Activated T-helper 1 cell treated with anti-CD3 and anti-CD28 coated beads, Interleukin-2, amount 50 U/mL, for 16 hours (primary cell): Measurements from ENCODE around the gene ARID3C.

Experiments
- DNase-seq, 2 donors: peaks; one replicate each; pipeline ENCODE4 v3.0.0-alpha.2; 2020; ENCODE audit warnings: low read depth in 1 of 2, low spot score in 1 of 2

Gene ARID3C

GRCh38 chr9:34628656-34629490 lies at the start of gene ARID3C:
TSS of gene ARID3C (minus strand) at chr9:34629066. CDS start at chr9:34628014, 1,052 bp downstream.
- DNase-seq = no peak

GRCh38 chr9:34675869-34676268 lies 47.0 kb upstream of the ARID3C start:
- DNase-seq = no peak

GRCh38 chr9:34675048-34675714 lies 46.3 kb upstream of the ARID3C start:
- DNase-seq = peak in 1 of 2 donors; percentile 29

- no peak for DNase-seq
Observed at GRCh38 chr9:34674440-34674839, 45.6 kb upstream of the ARID3C start.

GRCh38 chr9:34671307-34671706 lies 42.4 kb upstream of the ARID3C start:
- DNase-seq = no peak

GRCh38 chr9:34669809-34670562 lies 41.1 kb upstream of the ARID3C start:
- DNase-seq = no peak

GRCh38 chr9:34665381-34666250 lies 36.8 kb upstream of the ARID3C start:
- peak; percentile 68 to 75 for DNase-seq

GRCh38 chr9:34665067-34665380 lies 36.2 kb upstream of the ARID3C start:
- no peak for DNase-seq

GRCh38 chr9:34664281-34665066 lies 35.6 kb upstream of the ARID3C start:
- DNase-seq = peak in 1 of 2 donors; percentile 16

GRCh38 chr9:34663303-34663605 lies 34.4 kb upstream of the ARID3C start:
- DNase-seq = no peak

- DNase-seq = no peak
Observed at GRCh38 chr9:34662526-34663302, 33.8 kb upstream of the ARID3C start, which contains the start of gene CCL27. TSS of gene CCL27 (minus strand) at chr9:34662657. CDS start at chr9:34662633, 24 bp downstream.

GRCh38 chr9:34659592-34660253 lies 30.9 kb upstream of the ARID3C start:
- DNase-seq = no peak

- DNase-seq = no peak
Observed at GRCh38 chr9:34658461-34658860, 29.6 kb upstream of the ARID3C start.

GRCh38 chr9:34656992-34657391 lies 28.1 kb upstream of the ARID3C start:
- no peak for DNase-seq

- no peak for DNase-seq
Observed at GRCh38 chr9:34655394-34655793, 26.5 kb upstream of the ARID3C start.

- no peak for DNase-seq
Observed at GRCh38 chr9:34654323-34655051, 25.6 kb upstream of the ARID3C start.

GRCh38 chr9:34653151-34654072 lies 24.5 kb upstream of the ARID3C start:
- no peak for DNase-seq
